ENCODE measurements around the gene RNF169. TPM values are rescaled to one million over a fixed set of nuclear protein-coding genes. Genes with fewer than 3 reads are reported as not detected.
"Not testable (repeated sequence)": the region's sequence is repeated elsewhere in the genome, so short reads cannot be mapped to it uniquely, and the experiment has no call there.

The RNF169 gene
- total RNA-seq, 1 experiment from 2014 or later = 19.7 TPM

DNA sequence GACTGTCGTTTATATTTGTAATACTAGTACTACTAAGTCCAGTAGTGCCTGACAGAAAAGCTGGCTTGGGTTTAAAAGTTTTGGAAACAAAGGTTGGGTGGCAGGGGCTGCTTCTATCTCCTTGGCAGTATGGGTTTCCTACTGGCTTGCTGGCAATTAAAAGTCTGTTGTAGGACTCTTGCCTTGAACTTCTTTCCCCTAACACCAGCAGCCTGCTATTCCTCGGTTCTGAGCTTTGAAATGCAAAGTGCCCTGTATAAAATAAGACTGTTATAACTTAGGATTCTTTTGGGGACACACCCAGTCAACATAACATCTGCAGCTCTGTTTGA is 1.3 kb downstream of the RNF169 start:
- no peak for DNase-seq (ENCODE audit: low spot score)
- H3K4me3 ChIP-seq (ENCODE audit: low read depth, low read length, poor library complexity, severe bottlenecking) = peak overlapping the region; percentile 70
- CTCF ChIA-PET = interaction anchor here (0.7 kb wide), 1 partner anchor 47 kb away, joined by 3 read pairs; no protein-coding TSS in a partner anchor
- H3K36me3 ChIP-seq (ENCODE audit: insufficient read depth, low read length, poor library complexity, severe bottlenecking) = no peaks in the 10 kb centered on the region
- peaks cover 17% of the 10 kb centered on the region for H3K4me1 ChIP-seq (ENCODE audit: insufficient read depth, low read length, poor library complexity, severe bottlenecking)
- intact Hi-C loops (cut with micrococcal nuclease; ENCODE audit: unreplicated experiment) = no loop called here
- H3K27me3 ChIP-seq (replicated peaks; ENCODE audit: insufficient read depth, low read depth, low read length, poor library complexity) = peaks cover 5% of the 10 kb centered on the region
- TSS peak; percentile 82 for BruUV-seq (replicated peaks)
- H3K9me3 ChIP-seq (ENCODE audit: low read depth, low read length, poor library complexity, severe bottlenecking) = no peaks in the 10 kb centered on the region
- POLR2A ChIA-PET (ENCODE audit: low non-redundant PET) = no interaction called here
- H3K27ac ChIP-seq (ENCODE audit: low read depth, low read length, poor library complexity, severe bottlenecking) = no peak overlapping the region
- TF ChIP-seq, protein P1, sequence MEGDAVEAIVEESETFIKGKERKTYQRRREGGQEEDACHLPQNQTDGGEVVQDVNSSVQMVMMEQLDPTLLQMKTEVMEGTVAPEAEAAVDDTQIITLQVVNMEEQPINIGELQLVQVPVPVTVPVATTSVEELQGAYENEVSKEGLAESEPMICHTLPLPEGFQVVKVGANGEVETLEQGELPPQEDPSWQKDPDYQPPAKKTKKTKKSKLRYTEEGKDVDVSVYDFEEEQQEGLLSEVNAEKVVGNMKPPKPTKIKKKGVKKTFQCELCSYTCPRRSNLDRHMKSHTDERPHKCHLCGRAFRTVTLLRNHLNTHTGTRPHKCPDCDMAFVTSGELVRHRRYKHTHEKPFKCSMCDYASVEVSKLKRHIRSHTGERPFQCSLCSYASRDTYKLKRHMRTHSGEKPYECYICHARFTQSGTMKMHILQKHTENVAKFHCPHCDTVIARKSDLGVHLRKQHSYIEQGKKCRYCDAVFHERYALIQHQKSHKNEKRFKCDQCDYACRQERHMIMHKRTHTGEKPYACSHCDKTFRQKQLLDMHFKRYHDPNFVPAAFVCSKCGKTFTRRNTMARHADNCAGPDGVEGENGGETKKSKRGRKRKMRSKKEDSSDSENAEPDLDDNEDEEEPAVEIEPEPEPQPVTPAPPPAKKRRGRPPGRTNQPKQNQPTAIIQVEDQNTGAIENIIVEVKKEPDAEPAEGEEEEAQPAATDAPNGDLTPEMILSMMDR (conservative IDR thresholded peaks at IDR 0.05; ENCODE audit: low read depth, low read length) = no peak

DNA sequence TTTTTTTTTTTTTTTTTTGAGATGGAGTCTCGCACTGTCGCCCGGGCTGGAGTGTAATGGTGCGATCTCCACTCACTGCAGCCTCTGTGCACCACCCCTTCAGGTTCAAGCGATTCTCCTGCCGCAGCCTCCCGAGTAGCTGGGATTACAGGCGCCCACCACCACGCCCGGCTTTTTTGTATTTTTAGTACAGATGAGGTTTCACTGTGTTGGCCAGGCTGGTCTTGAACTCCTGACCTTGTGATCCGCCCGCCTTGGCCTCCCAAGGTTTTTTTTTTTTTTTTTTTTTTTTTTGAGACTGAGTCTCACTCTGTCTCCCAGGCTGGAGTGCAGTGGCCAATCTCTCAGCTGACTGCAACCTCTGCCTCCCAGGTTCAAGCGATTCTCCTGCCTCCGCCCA is 1.9 kb downstream of the RNF169 start:
- H3K4me1 ChIP-seq (ENCODE audit: insufficient read depth, low read length, poor library complexity, severe bottlenecking) = peaks cover 24% of the 10 kb centered on the region
- H3K36me3 ChIP-seq (ENCODE audit: insufficient read depth, low read length, poor library complexity, severe bottlenecking); H3K27ac ChIP-seq (ENCODE audit: low read depth, low read length, poor library complexity, severe bottlenecking); POLR2A ChIA-PET (ENCODE audit: low non-redundant PET); BruUV-seq (replicated peaks); H3K9me3 ChIP-seq (ENCODE audit: low read depth, low read length, poor library complexity, severe bottlenecking); DNase-seq (ENCODE audit: low spot score); H3K4me3 ChIP-seq (ENCODE audit: low read depth, low read length, poor library complexity, severe bottlenecking); CTCF ChIA-PET; intact Hi-C loops (cut with micrococcal nuclease; ENCODE audit: unreplicated experiment); H3K27me3 ChIP-seq (replicated peaks; ENCODE audit: insufficient read depth, low read depth, low read length, poor library complexity): not testable (repeated sequence)

DNA sequence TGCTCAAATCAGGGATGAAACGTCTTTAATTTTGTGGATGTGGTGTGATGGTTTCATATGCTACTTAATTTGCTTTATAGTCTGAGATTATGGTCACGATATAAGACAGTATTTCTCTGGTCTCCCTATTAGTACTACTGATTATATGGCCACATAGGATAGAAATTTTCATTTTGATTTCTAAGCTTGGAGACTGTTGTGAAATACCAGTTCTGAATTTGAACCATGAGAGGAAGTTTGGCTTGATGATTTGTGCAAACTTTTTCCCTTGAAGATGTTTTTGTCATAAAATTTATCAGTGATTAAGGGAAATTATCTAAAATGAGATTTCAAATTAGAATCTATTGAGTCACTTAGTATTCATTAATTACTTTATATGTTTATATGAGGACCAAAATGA is 2.7 kb downstream of the RNF169 start:
- no peaks in the 10 kb centered on the region for H3K9me3 ChIP-seq (ENCODE audit: low read depth, low read length, poor library complexity, severe bottlenecking)
- intact Hi-C loops (cut with micrococcal nuclease; ENCODE audit: unreplicated experiment) = no loop called here
- peaks cover 5% of the 10 kb centered on the region for H3K27me3 ChIP-seq (replicated peaks; ENCODE audit: insufficient read depth, low read depth, low read length, poor library complexity)
- H3K27ac ChIP-seq (ENCODE audit: low read depth, low read length, poor library complexity, severe bottlenecking) = no peak overlapping the region
- H3K4me1 ChIP-seq (ENCODE audit: insufficient read depth, low read length, poor library complexity, severe bottlenecking) = peaks cover 26% of the 10 kb centered on the region
- no peaks in the 10 kb centered on the region for H3K36me3 ChIP-seq (ENCODE audit: insufficient read depth, low read length, poor library complexity, severe bottlenecking)
- POLR2A ChIA-PET (ENCODE audit: low non-redundant PET) = no interaction called here
- DNase-seq (ENCODE audit: low spot score) = no peak
- CTCF ChIA-PET = no interaction called here
- no TSS peak for BruUV-seq (replicated peaks)
- H3K4me3 ChIP-seq (ENCODE audit: low read depth, low read length, poor library complexity, severe bottlenecking) = no peak overlapping the region
- TF ChIP-seq, protein P1 (conservative IDR thresholded peaks at IDR 0.05; ENCODE audit: low read depth, low read length) = no peak
- TF ChIP-seq EZH2 (IDR thresholded peaks at IDR 0.05; ENCODE audit: borderline replicate concordance, low read depth, low read length, poor library complexity, severe bottlenecking) = no peak

DNA sequence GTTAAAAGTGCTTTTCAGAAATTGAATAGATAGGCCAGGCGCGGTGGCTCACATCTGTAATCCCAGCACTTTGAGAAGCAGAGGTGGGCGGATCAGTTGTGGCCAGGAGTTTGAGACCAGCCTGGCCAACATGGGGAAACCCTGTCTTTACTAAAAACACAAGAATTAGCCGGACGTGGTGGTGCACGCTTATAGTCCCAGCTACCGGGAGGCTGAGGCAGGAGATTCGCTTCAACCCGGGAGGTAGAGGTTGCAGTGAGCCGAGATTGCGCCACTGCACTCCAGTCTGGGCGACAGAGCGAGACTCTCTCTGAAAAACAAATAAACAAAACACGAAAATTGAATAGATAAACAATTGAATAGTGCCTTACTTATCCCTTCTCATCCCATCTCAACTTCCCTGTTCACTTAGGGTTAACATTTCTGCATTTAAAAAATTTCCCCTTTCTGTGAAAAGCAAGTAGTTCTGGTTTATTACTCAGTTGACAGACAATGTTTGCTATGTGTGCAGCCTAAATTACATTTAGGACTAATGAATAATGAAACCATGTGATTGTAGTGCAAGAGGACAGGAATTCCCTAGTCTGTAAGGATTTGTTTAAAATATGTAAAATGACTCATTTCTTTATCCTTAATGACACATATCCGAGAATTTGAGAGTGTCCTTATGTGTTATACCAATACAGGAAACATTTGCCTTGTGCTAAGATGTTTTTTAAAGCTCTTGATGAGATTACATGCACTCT is 6.0 kb downstream of the RNF169 start:
- no peak for TF ChIP-seq EZH2 (IDR thresholded peaks at IDR 0.05; ENCODE audit: borderline replicate concordance, low read depth, low read length, poor library complexity, severe bottlenecking)
- TF ChIP-seq, protein P1 (conservative IDR thresholded peaks at IDR 0.05; ENCODE audit: low read depth, low read length) = no peak
- Histone ChIP-seq H3K9me3 (ENCODE audit: low read depth, low read length, poor library complexity, severe bottlenecking) (no peaks in the 10 kb centered on the region), H3K4me1 (ENCODE audit: insufficient read depth, low read length, poor library complexity, severe bottlenecking) (peaks cover 21% of the 10 kb centered on the region), H3K27ac (ENCODE audit: low read depth, low read length, poor library complexity, severe bottlenecking) (peak overlapping the region; percentile 2), H3K36me3 (ENCODE audit: insufficient read depth, low read length, poor library complexity, severe bottlenecking) (no peaks in the 10 kb centered on the region), H3K4me3 (ENCODE audit: low read depth, low read length, poor library complexity, severe bottlenecking) (peak overlapping the region; percentile 1), H3K27me3 (replicated peaks; ENCODE audit: insufficient read depth, low read depth, low read length, poor library complexity) (peaks cover 5% of the 10 kb centered on the region)
- DNase-seq (ENCODE audit: low spot score) = peak; percentile 91
- intact Hi-C loops (cut with micrococcal nuclease; ENCODE audit: unreplicated experiment) = no loop called here
- CTCF ChIA-PET = interaction anchor here (0.8 kb wide), 1 partner anchor 390 kb away, joined by 4 read pairs; no protein-coding TSS in a partner anchor
- POLR2A ChIA-PET (ENCODE audit: low non-redundant PET) = no interaction called here
- no TSS peak for BruUV-seq (replicated peaks)
